ENCODE data around the gene PRLR. TPM values are rescaled to one million over a fixed set of nuclear protein-coding genes. Genes with fewer than 3 reads are reported as not detected.

The PRLR gene
- total RNA-seq, 4 donors from 2014 or later, result 0.10 to 0.65 (median 0.39) TPM

GRCh38 chr5:35009019-35009418, 221.3 kb downstream of the PRLR start:
- Histone ChIP-seq H3K36me3 (no peaks in the 10 kb centered on the region), H3K9me3 (no peaks in the 10 kb centered on the region), H3K27ac (no peak overlapping the region), H3K4me3 (no peak overlapping the region), H3K27me3 (no peaks in the 10 kb centered on the region), H3K4me1 (peaks cover 0 to 4% of the 10 kb centered on the region in 2 donors)
- intact Hi-C loops (cut with DNase I; ENCODE audit: low total_unique reads), result no loop called here
- in situ Hi-C loops (cut with MboI; ENCODE audit: low sequenced_read_pairs in 4 of 4), result no loop called here
- no peak for DNase-seq
- TF ChIP-seq POLR2A (IDR thresholded peaks at IDR 0.05), result no peak
- TF ChIP-seq CTCF (IDR thresholded peaks at IDR 0.05 in 4 of 5, conservative IDR thresholded peaks at IDR 0.05 in 1 of 5), result no peak
- ATAC-seq, result no peak

- H3K27me3 ChIP-seq, result no peaks in the 10 kb centered on the region
- no peaks in the 10 kb centered on the region for H3K36me3 ChIP-seq
- H3K4me3 ChIP-seq, result no peak overlapping the region
- in situ Hi-C loops (cut with MboI; ENCODE audit: low sequenced_read_pairs in 4 of 4) (no loop called here), intact Hi-C loops (cut with DNase I; ENCODE audit: low total_unique reads) (no loop called here)
- DNase-seq (no peak), ATAC-seq (no peak)
- no peak for TF ChIP-seq CTCF (IDR thresholded peaks at IDR 0.05 in 4 of 5, conservative IDR thresholded peaks at IDR 0.05 in 1 of 5)
- no peaks in the 10 kb centered on the region for H3K9me3 ChIP-seq
- H3K27ac ChIP-seq, result no peak overlapping the region
- no peaks in the 10 kb centered on the region for H3K4me1 ChIP-seq
These were observed 225.5 kb downstream of the PRLR start for GRCh38 chr5:35004771-35005170.

GRCh38 chr5:35004200-35004599, 226.1 kb downstream of the PRLR start:
- intact Hi-C loops (cut with DNase I; ENCODE audit: low total_unique reads) (no loop called here), in situ Hi-C loops (cut with MboI; ENCODE audit: low sequenced_read_pairs in 4 of 4) (no loop called here)
- Histone ChIP-seq H3K27me3 (no peaks in the 10 kb centered on the region), H3K4me3 (no peak overlapping the region), H3K36me3 (no peaks in the 10 kb centered on the region), H3K27ac (no peak overlapping the region), H3K4me1 (no peaks in the 10 kb centered on the region), H3K9me3 (no peaks in the 10 kb centered on the region)
- DNase-seq (no peak), ATAC-seq (no peak)
- TF ChIP-seq POLR2A (IDR thresholded peaks at IDR 0.05) (no peak), CTCF (IDR thresholded peaks at IDR 0.05 in 4 of 5, conservative IDR thresholded peaks at IDR 0.05 in 1 of 5) (no peak)

- no peak for DNase-seq
- intact Hi-C loops (cut with DNase I; ENCODE audit: low total_unique reads), result no loop called here
These were observed 227.0 kb downstream of the PRLR start for GRCh38 chr5:35003018-35003957.

More at GRCh38 chr5:35003018-35003957, 227.0 kb downstream of the PRLR start:
- Histone ChIP-seq H3K9me3 (no peaks in the 10 kb centered on the region), H3K27me3 (no peaks in the 10 kb centered on the region), H3K27ac (no peak overlapping the region), H3K4me3 (no peak overlapping the region), H3K36me3 (no peaks in the 10 kb centered on the region), H3K4me1 (no peaks in the 10 kb centered on the region)
- peak; percentile 27 to 42 for ATAC-seq
- in situ Hi-C loops (cut with MboI; ENCODE audit: low sequenced_read_pairs in 4 of 4), result no loop called here
- TF ChIP-seq CTCF (IDR thresholded peaks at IDR 0.05 in 4 of 5, conservative IDR thresholded peaks at IDR 0.05 in 1 of 5) (peak in 4 of 5 experiments; percentile 23 to 72 (median 65)), POLR2A (IDR thresholded peaks at IDR 0.05) (no peak)

Data from gastrocnemius medialis (tissue), 4 donors.